ENCODE results near the gene PAK1.

The PAK1 gene

GRCh38 chr11:77472991-77473800, 698 bp downstream of the PAK1 start:
- peak; percentile 3 for DNase-seq

- peak; percentile 54 for DNase-seq
These were observed 2.2 kb downstream of the PAK1 start for GRCh38 chr11:77471558-77472193.

- DNase-seq: no peak
These were observed 2.9 kb downstream of the PAK1 start for GRCh38 chr11:77470971-77471370.

GRCh38 chr11:77470504-77470903, 3.4 kb downstream of the PAK1 start:
- no peak for DNase-seq

- no peak for DNase-seq
These were observed 5.4 kb downstream of the PAK1 start for GRCh38 chr11:77468527-77468926.

- no peak for DNase-seq
These were observed 5.9 kb downstream of the PAK1 start for GRCh38 chr11:77467993-77468392.

GRCh38 chr11:77467233-77467632, 6.7 kb downstream of the PAK1 start:
- no peak for DNase-seq

GRCh38 chr11:77457340-77457739, 16.6 kb downstream of the PAK1 start:
- no peak for DNase-seq

- DNase-seq: no peak
These were observed 18.2 kb downstream of the PAK1 start for GRCh38 chr11:77455740-77456139.

- no peak for DNase-seq
These were observed 18.8 kb downstream of the PAK1 start for GRCh38 chr11:77454867-77455655.

- DNase-seq: no peak
These were observed 23.7 kb downstream of the PAK1 start for GRCh38 chr11:77450227-77450626.

GRCh38 chr11:77449784-77450183, 24.1 kb downstream of the PAK1 start:
- DNase-seq: no peak

GRCh38 chr11:77449060-77449521, 24.8 kb downstream of the PAK1 start:
- no peak for DNase-seq

- DNase-seq: no peak
These were observed 25.6 kb downstream of the PAK1 start for GRCh38 chr11:77448269-77448668.

GRCh38 chr11:77446911-77447629, 26.8 kb downstream of the PAK1 start:
- DNase-seq: no peak

GRCh38 chr11:77444261-77444660, 29.6 kb downstream of the PAK1 start:
- no peak for DNase-seq

- DNase-seq: no peak
These were observed 31.4 kb downstream of the PAK1 start for GRCh38 chr11:77442394-77443053.

- no peak for DNase-seq
These were observed 32.5 kb downstream of the PAK1 start for GRCh38 chr11:77441426-77441825.

- DNase-seq: no peak
These were observed 33.2 kb downstream of the PAK1 start for GRCh38 chr11:77440678-77441077.

- DNase-seq: no peak
These were observed 35.4 kb downstream of the PAK1 start for GRCh38 chr11:77438487-77438886.

- DNase-seq: no peak
These were observed 36.9 kb downstream of the PAK1 start for GRCh38 chr11:77436969-77437368.

- no peak for DNase-seq
These were observed 37.4 kb downstream of the PAK1 start for GRCh38 chr11:77436506-77436905.

Measured in NCI-H748 treated with DMSO at 0.1 percent for 48 hours (cell line).